A549 (cell line): ENCODE results near the gene PARD3B. TPM values are rescaled to one million over a fixed set of nuclear protein-coding genes. Genes with fewer than 3 reads are reported as not detected.

Experiments used
- ATAC-seq, 2 experiments: fragments of 200-7000 bp in 1 of 2; fragments of >200 bp in 1 of 2; cut with Nextera tagmentation in 1 of 2; cut with Tn5 transposase in 1 of 2; 3 replicates each; pipeline versions ENCODE4 v1.8.0 to v1.9.1; 2018 to 2020; ENCODE audit warnings: mild to moderate bottlenecking in 1 of 2, moderate library complexity in 1 of 2
- CTCF ChIA-PET: fragments of 300-600 bp; sonication (Branson Sonifier 250); formaldehyde crosslinking; extraction: SDS; loops from one replicate; lab custom pipeline; 2021; ENCODE audit warnings: antibody characterized with exemption, inconsistent platforms; lab: Yijun Ruan, JAX
- POLR2A ChIA-PET: fragments of 350-600 bp; formaldehyde crosslinking; extraction: SDS; loops from one replicate; lab custom pipeline; 2021; ENCODE audit warnings: antibody characterized with exemption, inconsistent platforms; lab: Yijun Ruan, JAX
- DNase-seq, 2 experiments: peaks; one replicate each; pipeline versions ENCODE4 v3.0.0 to v3.0.0-alpha.2; 2011 to 2016; ENCODE audit warnings: low read depth in 1 of 2, low spot score in 1 of 2
- FAIRE-seq: peaks from 2 replicates; lab custom pipeline; 2011; peaks lifted over from hg19 to GRCh38; lab: Jason Lieb, UNC
- H3K27ac ChIP-seq, 2 experiments: fragments of >200 bp; sonication (Bioruptor Twin); formaldehyde crosslinking; 3 replicates each; pipeline ENCODE4 v1.5.1; 2016 to 2017
- H3K4me1 ChIP-seq: fragments of >200 bp; sonication (Bioruptor Twin); formaldehyde crosslinking; 3 replicates; pipeline ENCODE4 v1.6.1; 2016
- H3K4me2 ChIP-seq: fragments of >200 bp; sonication (Bioruptor Twin); formaldehyde crosslinking; 3 replicates; pipeline ENCODE4 v1.6.1; 2016
- H3K4me3 ChIP-seq: fragments of >200 bp; sonication (Bioruptor Twin); formaldehyde crosslinking; 3 replicates; pipeline ENCODE4 v1.5.1; 2016
- H3K9me3 ChIP-seq: fragments of >200 bp; sonication (Bioruptor Twin); formaldehyde crosslinking; 3 replicates; pipeline ENCODE4 v1.6.1; 2016
- ATOH8 ChIP-seq: fragments of 250-450 bp; sonication (Bioruptor Pico); IDR thresholded peaks from 2 replicates; pipeline ENCODE4 v1.5.0; 2020; ENCODE audit warnings: low read depth, mild to moderate bottlenecking, moderate library complexity
- CBX8 ChIP-seq: fragments of 200-600 bp; sonication (generic); IDR thresholded peaks from 2 replicates; pipeline ENCODE4 v1.6.1; 2016
- CHD2 ChIP-seq: fragments of 150-350 bp; IDR thresholded peaks from 2 replicates; pipeline ENCODE4 v1.6.1; 2014; ENCODE audit warnings: low read length; ENCODE audit not compliant: partially characterized antibody
- ELK1 ChIP-seq: fragments of 150-350 bp; IDR thresholded peaks from 2 replicates; pipeline ENCODE4 v1.6.1; 2014; ENCODE audit warnings: low read depth, mild to moderate bottlenecking, low read length
- HES2 ChIP-seq: fragments of >200 bp; sonication (Bioruptor Twin); formaldehyde crosslinking; IDR thresholded peaks from 2 replicates; pipeline ENCODE4 v1.6.1; 2016
- HMGXB4 ChIP-seq: fragments of 250-450 bp; sonication (Bioruptor Pico); IDR thresholded peaks from 2 replicates; pipeline ENCODE4 v1.5.0; 2021; ENCODE audit warnings: mild to moderate bottlenecking, moderate library complexity, borderline replicate concordance
- HOXB5 ChIP-seq: fragments of 250-450 bp; sonication (Bioruptor Pico); IDR thresholded peaks from 2 replicates; pipeline ENCODE4 v1.5.0; 2020; ENCODE audit warnings: mild to moderate bottlenecking, moderate library complexity
- MAFK ChIP-seq: fragments of 450-650 bp; IDR thresholded peaks from 2 replicates; pipeline ENCODE4 v1.6.1; 2014; ENCODE audit not compliant: partially characterized antibody
- MAX ChIP-seq: IDR thresholded peaks from 2 replicates; pipeline ENCODE4 v1.6.1; 2012
- MYC ChIP-seq: IDR thresholded peaks from 2 replicates; pipeline ENCODE4 v1.6.1; 2012; ENCODE audit warnings: mild to moderate bottlenecking, inconsistent platforms, low read length, improper control_type of control experiment, borderline replicate concordance
- PHF8 ChIP-seq: fragments of 200-600 bp; sonication (generic); IDR thresholded peaks from 2 replicates; pipeline ENCODE4 v1.6.1; 2016; ENCODE audit warnings: low read depth, mild to moderate bottlenecking, antibody characterized with exemption, moderate library complexity, borderline replicate concordance
- RARB ChIP-seq: fragments of 250-450 bp; sonication (Bioruptor Pico); IDR thresholded peaks from 2 replicates; pipeline ENCODE4 v1.8.0; 2021; ENCODE audit warnings: mild to moderate bottlenecking, moderate library complexity
- REST ChIP-seq: fragments of 200-600 bp; sonication (generic); IDR thresholded peaks from 2 replicates; pipeline ENCODE4 v1.6.1; 2016; ENCODE audit warnings: antibody characterized with exemption, mild to moderate bottlenecking, moderate library complexity
- RNF2 ChIP-seq: fragments of 200-600 bp; sonication (generic); IDR thresholded peaks from 2 replicates; pipeline ENCODE4 v1.6.1; 2016; ENCODE audit warnings: low read depth, mild to moderate bottlenecking, antibody characterized with exemption, moderate library complexity, borderline replicate concordance
- USF2 ChIP-seq: fragments of 450-650 bp; IDR thresholded peaks from 2 replicates; pipeline ENCODE4 v1.6.1; 2014; ENCODE audit warnings: antibody characterized with exemption
- ZFP36 ChIP-seq: fragments of 450-650 bp; IDR thresholded peaks from 2 replicates; pipeline ENCODE4 v1.6.1; 2014; ENCODE audit warnings: borderline replicate concordance; ENCODE audit not compliant: partially characterized antibody
- ZNF302 ChIP-seq: fragments of 250-450 bp; sonication (Bioruptor Pico); IDR thresholded peaks from 2 replicates; pipeline ENCODE4 v1.9.0; 2021; ENCODE audit warnings: inconsistent platforms, mild to moderate bottlenecking, moderate library complexity
- WGBS: methylation state at CpG from one replicate; pipeline ENCODE4 v1.1.6; 2017; ENCODE audit errors: missing lambda C conversion rate; 5-methylcytosine and 5-hydroxymethylcytosine counted together
- polyA plus RNA-seq, 4 experiments: library from polyadenylated mRNA; depleted of rRNA in 3 of 4; stranded (reverse); fragments of >200 nt; fragmentation: RNase III in 1 of 4; extraction: RNeasy Plus Mini Kit Qiagen cat#74134 plus additional on column Dnase treatment in 1 of 4; gene quantifications; 2 replicates in 3 of 4; 3 replicates in 1 of 4; pipeline ENCODE4 v1.2.3, GENCODE V29; 2011 to 2017

Gene PARD3B
- polyA plus RNA-seq, 2 of the 4 experiments (the other 2 are of a cell fraction): 1.2 to 2.4 TPM

- POLR2A ChIA-PET: no interaction called here
- Histone ChIP-seq H3K4me2 (no peak overlapping the region), H3K27ac (no peak overlapping the region), H3K9me3 (no peaks in the 10 kb centered on the region), H3K4me3 (no peak overlapping the region)
- 63% methylated on average over 3 of the region's 3 CpGs for WGBS
- FAIRE-seq: no peak
- CTCF ChIA-PET: no interaction called here
- no peak for DNase-seq
- TF ChIP-seq HOXB5 (CRISPR knock-in tag): no peak
- TF ChIP-seq HES2: no peak
- no peak for TF ChIP-seq PHF8
- TF ChIP-seq MAFK: no peak
- no peak for TF ChIP-seq ATOH8 (CRISPR knock-in tag)
- TF ChIP-seq MYC: no peak
- no peak for TF ChIP-seq RNF2
- TF ChIP-seq ZNF302 (CRISPR knock-in tag): no peak
- TF ChIP-seq USF2: no peak
- TF ChIP-seq ELK1: no peak
- TF ChIP-seq, all 56 proteins: peak for 0
- H3K4me1 ChIP-seq: no peaks in the 10 kb centered on the region
- no peak for ATAC-seq
These were observed 44.8 kb downstream of the PARD3B start for GRCh38 chr2:204590063-204590462.

- FAIRE-seq: no peak
- Histone ChIP-seq H3K4me1 (no peaks in the 10 kb centered on the region), H3K9me3 (no peaks in the 10 kb centered on the region), H3K27ac (no peak overlapping the region), H3K4me2 (no peak overlapping the region), H3K4me3 (no peak overlapping the region)
- ChIA-PET CTCF (no interaction called here), POLR2A (no interaction called here)
- no peak for TF ChIP-seq REST
- no peak for TF ChIP-seq HMGXB4
- TF ChIP-seq MAX: no peak
- no peak for TF ChIP-seq RARB (CRISPR knock-in tag)
- TF ChIP-seq CHD2: no peak
- TF ChIP-seq CBX8: no peak
- no peak for TF ChIP-seq USF2
- no peak for TF ChIP-seq ZFP36
- WGBS: 65% methylated on average over 1 of the region's 1 CpG
- no peak for DNase-seq
- ATAC-seq: no peak
These were observed 46.0 kb downstream of the PARD3B start for GRCh38 chr2:204591225-204591624.
